ENCODE results near the gene SACM1L.

DNA sequence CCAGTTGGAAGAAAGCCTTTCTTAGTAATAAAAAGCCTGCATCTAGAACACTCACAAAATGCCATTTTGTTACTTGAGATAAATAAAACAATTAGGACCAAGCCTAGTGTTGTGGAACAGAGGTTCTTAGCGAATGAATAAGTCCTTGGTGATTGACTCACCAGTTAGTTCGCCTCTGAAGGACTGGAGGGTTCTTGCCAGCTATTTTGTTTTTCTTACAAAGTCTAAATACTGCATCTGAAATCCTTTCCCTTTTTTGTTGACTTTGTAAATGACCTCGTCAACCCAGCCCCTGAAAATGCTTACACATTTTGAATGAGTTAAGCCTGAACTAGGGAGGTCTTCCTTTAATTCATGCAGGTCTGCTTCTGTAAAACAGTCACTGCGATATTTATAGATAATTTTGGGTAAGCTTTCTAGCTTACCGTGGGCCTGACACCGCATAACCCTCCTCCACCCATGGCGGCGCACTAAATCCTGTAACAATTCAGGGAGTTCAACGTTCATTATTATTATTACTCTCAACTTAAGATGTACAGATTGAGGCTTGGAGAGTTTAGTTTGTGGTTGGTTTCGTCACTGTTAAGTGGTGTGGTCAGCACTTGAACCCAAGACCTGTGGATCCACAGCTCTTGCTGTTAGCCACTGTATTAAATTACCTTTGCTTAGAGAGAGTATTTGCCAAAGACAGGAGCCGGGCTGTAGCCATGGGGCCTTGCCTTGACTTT lies 45.0 kb upstream of the SACM1L start:
- no peak for TF ChIP-seq POLR2A (IDR thresholded peaks at IDR 0.05; ENCODE audit: extremely low read depth, insufficient read length)
- TF ChIP-seq, protein P1, sequence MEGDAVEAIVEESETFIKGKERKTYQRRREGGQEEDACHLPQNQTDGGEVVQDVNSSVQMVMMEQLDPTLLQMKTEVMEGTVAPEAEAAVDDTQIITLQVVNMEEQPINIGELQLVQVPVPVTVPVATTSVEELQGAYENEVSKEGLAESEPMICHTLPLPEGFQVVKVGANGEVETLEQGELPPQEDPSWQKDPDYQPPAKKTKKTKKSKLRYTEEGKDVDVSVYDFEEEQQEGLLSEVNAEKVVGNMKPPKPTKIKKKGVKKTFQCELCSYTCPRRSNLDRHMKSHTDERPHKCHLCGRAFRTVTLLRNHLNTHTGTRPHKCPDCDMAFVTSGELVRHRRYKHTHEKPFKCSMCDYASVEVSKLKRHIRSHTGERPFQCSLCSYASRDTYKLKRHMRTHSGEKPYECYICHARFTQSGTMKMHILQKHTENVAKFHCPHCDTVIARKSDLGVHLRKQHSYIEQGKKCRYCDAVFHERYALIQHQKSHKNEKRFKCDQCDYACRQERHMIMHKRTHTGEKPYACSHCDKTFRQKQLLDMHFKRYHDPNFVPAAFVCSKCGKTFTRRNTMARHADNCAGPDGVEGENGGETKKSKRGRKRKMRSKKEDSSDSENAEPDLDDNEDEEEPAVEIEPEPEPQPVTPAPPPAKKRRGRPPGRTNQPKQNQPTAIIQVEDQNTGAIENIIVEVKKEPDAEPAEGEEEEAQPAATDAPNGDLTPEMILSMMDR (IDR thresholded peaks at IDR 0.05; ENCODE audit: low read depth, low read length), result no peak

Measured in NB4 (cell line).